Subcutaneous adipose tissue (tissue), 4 donors: ENCODE data around the gene LARP1. TPM values are rescaled to one million over a fixed set of nuclear protein-coding genes. Genes with fewer than 3 reads are reported as not detected.

Experiments used
- CTCF ChIP-seq: fragments of 450-650 bp; IDR thresholded peaks from one replicate; pipeline ENCODE4 v1.5.1; 2016; ENCODE audit warnings: low read depth, mild to moderate bottlenecking, control low read depth, antibody characterized with exemption, moderate library complexity
- total RNA-seq, 4 donors: library from RNA; depleted of rRNA; stranded (reverse); fragments of >200 nt; gene quantifications; one replicate each; pipeline ENCODE4 v1.1.0, GENCODE V29; 2016

Gene LARP1
- total RNA-seq, 4 donors from 2014 or later = 77.7 to 172 (median 94.7) TPM

- no peak for TF ChIP-seq CTCF
Measured at GRCh38 chr5:154813736-154814135, 58.6 kb downstream of the LARP1 start.

- TF ChIP-seq CTCF = no peak
Measured at GRCh38 chr5:154815025-154815424, 59.8 kb downstream of the LARP1 start.

GRCh38 chr5:154815684-154816247 is 60.6 kb downstream of the LARP1 start:
- no peak for TF ChIP-seq CTCF

GRCh38 chr5:154816891-154817492 is 61.8 kb downstream of the LARP1 start:
- no peak for TF ChIP-seq CTCF

- no peak for TF ChIP-seq CTCF
Measured at GRCh38 chr5:154817815-154818214, 62.6 kb downstream of the LARP1 start.

- TF ChIP-seq CTCF = no peak
Measured at GRCh38 chr5:154818471-154819116, 63.4 kb downstream of the LARP1 start.

- TF ChIP-seq CTCF = no peak
Measured at GRCh38 chr5:154819546-154819945, 64.4 kb downstream of the LARP1 start.
